Lower leg skin (tissue), 4 donors: ENCODE data around the gene CREBRF. TPM values are rescaled to one million over a fixed set of nuclear protein-coding genes. Genes with fewer than 3 reads are reported as not detected.

Experiments used
- DNase-seq, 2 donors: peaks; one replicate each; pipeline ENCODE4 v3.0.0-alpha.2; 2019; ENCODE audit warnings: low spot score in 2 of 2
- H3K4me3 ChIP-seq: fragments of 200-600 bp; sonication (generic); 2 replicates; pipeline ENCODE4 v1.5.1; 2017; ENCODE audit warnings: mild to moderate bottlenecking, low read depth; ENCODE audit not compliant: poor library complexity, severe bottlenecking
- CTCF ChIP-seq, 3 donors: fragments of 450-650 bp; IDR thresholded peaks; one replicate each; pipeline ENCODE4 v1.5.1; 2016; ENCODE audit warnings: antibody characterized with exemption in 3 of 3, mild to moderate bottlenecking in 3 of 3, moderate library complexity in 2 of 3
- POLR2A ChIP-seq, 2 donors: fragments of 450-650 bp; IDR thresholded peaks; one replicate each; pipeline ENCODE4 v1.6.1; 2016 to 2017; ENCODE audit warnings: antibody characterized with exemption in 2 of 2, mild to moderate bottlenecking in 1 of 2, moderate library complexity in 1 of 2
- WGBS, 2 donors: methylation state at CpG; one replicate each; pipeline ENCODE4 v1.1.5; 2018; 5-methylcytosine and 5-hydroxymethylcytosine counted together
- intact Hi-C: fragments of 100-400 bp; cut with DNase I; formaldehyde crosslinking; loops from one replicate; pipeline ENCODE4 v1.15.0; 2023; ENCODE audit warnings: low total_unique reads
- total RNA-seq, 4 donors: library from RNA; depleted of rRNA; stranded (reverse); fragments of >200 nt; gene quantifications; one replicate each; pipeline ENCODE4 v1.1.0, GENCODE V29; 2016

Gene CREBRF
- total RNA-seq, 4 donors from 2014 or later, result 34.1 to 59.5 (median 42.1) TPM

- peak; percentile 99 to 100 for DNase-seq
- WGBS, 2 donors, result 0 to 1% methylated on average over 29 to 38 of the region's 38 CpGs
- intact Hi-C loops, result loop anchor here (10.0 kb wide), 1 partner anchor 88 kb away; the partner anchor contains the start of gene BNIP1
- TF ChIP-seq CTCF (IDR thresholded peaks at IDR 0.05) (no peak), POLR2A (IDR thresholded peaks at IDR 0.05) (no peak)
- H3K4me3 ChIP-seq, result peak overlapping the region; percentile 99
Observed at GRCh38 chr5:173057062-173057924, 1.1 kb downstream of the CREBRF start.

- H3K4me3 ChIP-seq, result no peak overlapping the region
- TF ChIP-seq CTCF (IDR thresholded peaks at IDR 0.05) (no peak), POLR2A (IDR thresholded peaks at IDR 0.05) (no peak)
- DNase-seq, result no peak
- 69 to 78% methylated on average over 4 of the region's 4 CpGs for WGBS, 2 donors
- intact Hi-C loops, result no loop called here
Observed at GRCh38 chr5:173062141-173062540, 6.0 kb downstream of the CREBRF start.

- no peak for TF ChIP-seq CTCF (IDR thresholded peaks at IDR 0.05)
- TF ChIP-seq POLR2A (IDR thresholded peaks at IDR 0.05), result no peak
- no peak overlapping the region for H3K4me3 ChIP-seq
- DNase-seq, result no peak
- intact Hi-C loops, result no loop called here
Observed at GRCh38 chr5:173065155-173065554, 9.0 kb downstream of the CREBRF start.

- no peak for DNase-seq
- intact Hi-C loops, result no loop called here
- 67 to 85% methylated on average over 7 of the region's 7 CpGs for WGBS, 2 donors
- no peak for TF ChIP-seq POLR2A (IDR thresholded peaks at IDR 0.05)
- TF ChIP-seq CTCF (IDR thresholded peaks at IDR 0.05), result no peak
- H3K4me3 ChIP-seq, result no peak overlapping the region
Observed at GRCh38 chr5:173069671-173070070, 13.5 kb downstream of the CREBRF start.

GRCh38 chr5:173075137-173075843, 19.1 kb downstream of the CREBRF start:
- DNase-seq, result no peak
- WGBS, 2 donors, result 62 to 66% methylated on average over 5 of the region's 5 CpGs
- no peak overlapping the region for H3K4me3 ChIP-seq
- TF ChIP-seq CTCF (IDR thresholded peaks at IDR 0.05), result no peak
- intact Hi-C loops, result no loop called here
